ENCODE measurements around the gene NAA60.

The NAA60 gene

DNA sequence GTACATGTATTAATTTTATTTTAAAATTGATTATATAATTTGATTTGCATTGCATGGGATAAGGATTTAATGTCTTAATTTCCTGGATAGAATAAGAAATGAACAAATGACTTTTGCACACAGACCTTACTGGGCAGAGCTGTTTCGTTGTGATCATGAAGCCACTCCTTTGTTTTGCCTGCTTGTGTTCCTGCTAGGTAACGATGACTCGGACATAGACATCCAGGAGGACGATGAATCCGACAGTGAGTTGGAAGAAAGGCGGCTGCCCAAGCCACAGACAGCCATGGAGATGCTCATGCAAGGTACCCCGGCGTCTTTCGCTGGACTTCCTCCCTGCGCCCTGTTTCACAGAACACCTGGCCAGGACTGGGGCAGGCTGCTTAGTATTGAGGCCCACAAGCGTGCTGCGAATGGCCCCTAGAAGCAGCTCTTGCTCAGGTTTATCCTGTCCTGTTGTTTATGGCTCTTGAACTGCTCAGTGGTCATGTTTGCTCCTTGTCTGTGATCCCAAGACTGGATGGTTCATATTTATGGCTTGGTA, 87.0 kb downstream of the NAA60 start:
- TF ChIP-seq NFIC (IDR thresholded peaks at IDR 0.05): no peak
- no peak for TF ChIP-seq TAF1 (IDR thresholded peaks at IDR 0.05; ENCODE audit: low read depth)
- no peak for TF ChIP-seq EP300 (IDR thresholded peaks at IDR 0.05; ENCODE audit: borderline replicate concordance)
- no peak for TF ChIP-seq USF1 (IDR thresholded peaks at IDR 0.05)
- TF ChIP-seq CEBPB (IDR thresholded peaks at IDR 0.05): no peak
- no peak for TF ChIP-seq TCF12 (IDR thresholded peaks at IDR 0.05; ENCODE audit: low read depth)
- TF ChIP-seq, protein P1, sequence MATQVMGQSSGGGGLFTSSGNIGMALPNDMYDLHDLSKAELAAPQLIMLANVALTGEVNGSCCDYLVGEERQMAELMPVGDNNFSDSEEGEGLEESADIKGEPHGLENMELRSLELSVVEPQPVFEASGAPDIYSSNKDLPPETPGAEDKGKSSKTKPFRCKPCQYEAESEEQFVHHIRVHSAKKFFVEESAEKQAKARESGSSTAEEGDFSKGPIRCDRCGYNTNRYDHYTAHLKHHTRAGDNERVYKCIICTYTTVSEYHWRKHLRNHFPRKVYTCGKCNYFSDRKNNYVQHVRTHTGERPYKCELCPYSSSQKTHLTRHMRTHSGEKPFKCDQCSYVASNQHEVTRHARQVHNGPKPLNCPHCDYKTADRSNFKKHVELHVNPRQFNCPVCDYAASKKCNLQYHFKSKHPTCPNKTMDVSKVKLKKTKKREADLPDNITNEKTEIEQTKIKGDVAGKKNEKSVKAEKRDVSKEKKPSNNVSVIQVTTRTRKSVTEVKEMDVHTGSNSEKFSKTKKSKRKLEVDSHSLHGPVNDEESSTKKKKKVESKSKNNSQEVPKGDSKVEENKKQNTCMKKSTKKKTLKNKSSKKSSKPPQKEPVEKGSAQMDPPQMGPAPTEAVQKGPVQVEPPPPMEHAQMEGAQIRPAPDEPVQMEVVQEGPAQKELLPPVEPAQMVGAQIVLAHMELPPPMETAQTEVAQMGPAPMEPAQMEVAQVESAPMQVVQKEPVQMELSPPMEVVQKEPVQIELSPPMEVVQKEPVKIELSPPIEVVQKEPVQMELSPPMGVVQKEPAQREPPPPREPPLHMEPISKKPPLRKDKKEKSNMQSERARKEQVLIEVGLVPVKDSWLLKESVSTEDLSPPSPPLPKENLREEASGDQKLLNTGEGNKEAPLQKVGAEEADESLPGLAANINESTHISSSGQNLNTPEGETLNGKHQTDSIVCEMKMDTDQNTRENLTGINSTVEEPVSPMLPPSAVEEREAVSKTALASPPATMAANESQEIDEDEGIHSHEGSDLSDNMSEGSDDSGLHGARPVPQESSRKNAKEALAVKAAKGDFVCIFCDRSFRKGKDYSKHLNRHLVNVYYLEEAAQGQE (IDR thresholded peaks at IDR 0.05; ENCODE audit: low read depth): no peak
- no peak for TF ChIP-seq MAX (IDR thresholded peaks at IDR 0.05)
- no peak for TF ChIP-seq CREB1 (IDR thresholded peaks at IDR 0.05; ENCODE audit: low read depth)
- TF ChIP-seq ZBTB7A (IDR thresholded peaks at IDR 0.05; ENCODE audit: low read depth): no peak
- TF ChIP-seq RAD21 (IDR thresholded peaks at IDR 0.05; ENCODE audit: low read depth): no peak
- no peak for TF ChIP-seq YY1 (IDR thresholded peaks at IDR 0.05; ENCODE audit: low read depth)
- no peak for TF ChIP-seq EGR1 (IDR thresholded peaks at IDR 0.05)
- no peak for TF ChIP-seq TEAD4 (IDR thresholded peaks at IDR 0.05)
- no peak for TF ChIP-seq FOXM1 (IDR thresholded peaks at IDR 0.05; ENCODE audit: borderline replicate concordance, low read depth)

GRCh38 chr16:3532741-3533140, 89.3 kb downstream of the NAA60 start:
- TF ChIP-seq ZBTB7A (IDR thresholded peaks at IDR 0.05; ENCODE audit: low read depth) (no peak), EGR1 (IDR thresholded peaks at IDR 0.05) (no peak), TCF12 (IDR thresholded peaks at IDR 0.05; ENCODE audit: low read depth) (no peak), YY1 (IDR thresholded peaks at IDR 0.05; ENCODE audit: low read depth) (no peak), USF1 (IDR thresholded peaks at IDR 0.05) (no peak), EP300 (IDR thresholded peaks at IDR 0.05; ENCODE audit: borderline replicate concordance) (no peak), FOXM1 (IDR thresholded peaks at IDR 0.05; ENCODE audit: borderline replicate concordance, low read depth) (no peak), RAD21 (IDR thresholded peaks at IDR 0.05; ENCODE audit: low read depth) (no peak)

DNA sequence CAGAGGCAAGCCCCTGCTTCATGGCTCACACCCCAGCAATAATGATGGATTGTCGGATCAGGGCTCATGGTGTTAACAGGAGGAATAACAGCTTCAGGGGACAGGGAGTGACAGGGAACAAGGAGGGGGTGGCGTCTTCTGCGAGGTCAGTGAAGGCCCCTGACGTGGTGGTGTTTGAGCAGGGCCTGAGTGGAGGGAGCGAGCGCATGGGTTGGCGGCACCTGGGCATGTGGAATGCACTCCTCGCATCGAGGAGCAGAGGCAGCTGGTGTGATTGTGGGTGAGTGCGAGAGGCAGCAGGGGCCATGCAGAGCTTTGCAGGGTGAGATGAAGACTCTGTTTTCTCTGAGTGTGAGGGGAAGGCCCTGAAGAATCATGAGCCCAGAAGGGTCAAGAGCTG, 90.6 kb downstream of the NAA60 start:
- TF ChIP-seq CEBPB (IDR thresholded peaks at IDR 0.05) (no peak), RAD21 (IDR thresholded peaks at IDR 0.05; ENCODE audit: low read depth) (no peak), TAF1 (IDR thresholded peaks at IDR 0.05; ENCODE audit: low read depth) (no peak), NFIC (IDR thresholded peaks at IDR 0.05) (no peak), YY1 (IDR thresholded peaks at IDR 0.05; ENCODE audit: low read depth) (no peak), CREB1 (IDR thresholded peaks at IDR 0.05; ENCODE audit: low read depth) (no peak), FOXM1 (IDR thresholded peaks at IDR 0.05; ENCODE audit: borderline replicate concordance, low read depth) (no peak), ZBTB7A (IDR thresholded peaks at IDR 0.05; ENCODE audit: low read depth) (no peak), USF1 (IDR thresholded peaks at IDR 0.05) (no peak), TCF12 (IDR thresholded peaks at IDR 0.05; ENCODE audit: low read depth) (no peak), MAX (IDR thresholded peaks at IDR 0.05) (no peak), EGR1 (IDR thresholded peaks at IDR 0.05) (no peak), EP300 (IDR thresholded peaks at IDR 0.05; ENCODE audit: borderline replicate concordance) (no peak), TEAD4 (IDR thresholded peaks at IDR 0.05) (no peak)
- TF ChIP-seq, protein P1 (IDR thresholded peaks at IDR 0.05; ENCODE audit: low read depth): no peak

GRCh38 chr16:3536271-3536731, 92.8 kb downstream of the NAA60 start:
- TF ChIP-seq EP300 (IDR thresholded peaks at IDR 0.05; ENCODE audit: borderline replicate concordance) (no peak), NFIC (IDR thresholded peaks at IDR 0.05) (no peak; the same call in 1 of the 2 replicates), FOXM1 (IDR thresholded peaks at IDR 0.05; ENCODE audit: borderline replicate concordance, low read depth) (no peak), MAX (IDR thresholded peaks at IDR 0.05) (no peak)
